Measurements from ENCODE around the gene TAPBP. TPM values are rescaled to one million over a fixed set of nuclear protein-coding genes. Genes with fewer than 3 reads are reported as not detected.
"Not testable (repeated sequence)": the region's sequence is repeated elsewhere in the genome, so short reads cannot be mapped to it uniquely, and the experiment has no call there.

Gene TAPBP
- total and polyA plus RNA-seq, 9 of the 15 experiments (the other 6 are each of a cell fraction or from before 2014, with no cell fraction given) = 5.6 to 74.0 (median 22.3) TPM

- DNase-seq (ENCODE audit: extremely low read depth in 1 of 4, low spot score in 3 of 4); H3K27me3 ChIP-seq (ENCODE audit: control insufficient read depth in 2 of 2, insufficient read depth in 2 of 2, low read length in 2 of 2); H3K4me2 ChIP-seq (ENCODE audit: insufficient read depth, low read length); H4K20me1 ChIP-seq (replicated peaks; ENCODE audit: control insufficient read depth, insufficient read depth, low read length); in situ Hi-C loops (cut with MboI); FAIRE-seq; H3K79me2 ChIP-seq (ENCODE audit: control insufficient read depth, insufficient read depth, low read length); ATAC-seq; H3K36me3 ChIP-seq (ENCODE audit: control insufficient read depth, insufficient read depth, low read length); H3K9me3 ChIP-seq (replicated peaks; ENCODE audit: control insufficient read depth, insufficient read depth, low read depth, low read length); POLR2A ChIA-PET; H3K4me3 ChIP-seq; BruUV-seq (replicated peaks); intact Hi-C loops (cut with micrococcal nuclease); H3K27ac ChIP-seq (ENCODE audit: extremely low read depth, low read depth, low read length); H2AFZ ChIP-seq (ENCODE audit: low read depth, low read length); H3K9me1 ChIP-seq (ENCODE audit: control insufficient read depth, insufficient read depth, low read length); H3K9ac ChIP-seq (ENCODE audit: insufficient read depth in 1 of 2, low read depth in 2 of 2, low read length in 2 of 2): not testable (repeated sequence)
- 90% methylated on average over 7 of the region's 7 CpGs for WGBS (ENCODE audit: insufficient coverage, low coverage, missing lambda C conversion rate)
- CTCF ChIA-PET (ENCODE audit: low intra/inter-chr PET ratio) = interaction anchor here (0.6 kb wide), 1 partner anchor 92 kb away, joined by 3 read pairs; no protein-coding TSS in a partner anchor
- 0 out of 2 replicates have a peak, but pooled peaks have one; percentile 13 for TF ChIP-seq ZNF512 (tag; IDR thresholded peaks at IDR 0.05)
- H3K4me1 ChIP-seq (replicated peaks in 1 of 2; ENCODE audit: control insufficient read depth in 2 of 2, insufficient read depth in 2 of 2, low read length in 2 of 2) = peaks cover 5 to 12% of the 10 kb centered on the region in 2 experiments; a peak in 3 of 5 replicates
Observed at GRCh38 chr6:33343606-33343952, 29.7 kb upstream of the TAPBP start.

DNA sequence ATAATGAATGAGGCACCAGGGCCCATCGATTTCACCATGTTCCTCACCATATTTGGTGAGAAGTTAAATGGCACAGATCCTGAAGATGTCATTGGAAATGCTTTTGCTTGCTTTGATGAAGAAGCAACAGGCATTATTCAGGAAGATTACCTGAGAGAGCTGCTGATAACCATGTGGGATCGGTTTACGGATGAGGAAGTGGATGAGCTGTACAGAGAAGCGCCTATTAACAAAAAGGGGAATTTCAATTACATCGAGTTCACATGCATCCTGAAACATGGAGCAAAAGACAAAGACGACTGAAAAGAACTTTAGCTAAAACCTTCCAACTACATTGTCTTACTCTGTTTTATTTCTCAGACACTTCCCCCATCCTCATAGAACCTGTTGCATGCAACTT, 25.3 kb upstream of the TAPBP start:
- H3K4me1 ChIP-seq (replicated peaks in 1 of 2; ENCODE audit: control insufficient read depth in 2 of 2, insufficient read depth in 2 of 2, low read length in 2 of 2) = no peaks in the 10 kb centered on the region; a peak in 3 of 5 replicates
- no peaks in the 10 kb centered on the region for H3K79me2 ChIP-seq (ENCODE audit: control insufficient read depth, insufficient read depth, low read length)
- no peak overlapping the region for H3K4me2 ChIP-seq (ENCODE audit: insufficient read depth, low read length)
- no peak overlapping the region for H3K9ac ChIP-seq (ENCODE audit: insufficient read depth in 1 of 2, low read depth in 2 of 2, low read length in 2 of 2)
- DNase-seq (ENCODE audit: extremely low read depth in 1 of 4, low spot score in 3 of 4) = no peak
- FAIRE-seq = no peak
- H3K27ac ChIP-seq (ENCODE audit: extremely low read depth, low read depth, low read length) = no peak overlapping the region
- no peaks in the 10 kb centered on the region for H3K36me3 ChIP-seq (ENCODE audit: control insufficient read depth, insufficient read depth, low read length)
- H4K20me1 ChIP-seq (replicated peaks; ENCODE audit: control insufficient read depth, insufficient read depth, low read length) = no peaks in the 10 kb centered on the region
- no peak for ATAC-seq
- H2AFZ ChIP-seq (ENCODE audit: low read depth, low read length) = peak overlapping the region; percentile 38
- H3K9me3 ChIP-seq (replicated peaks; ENCODE audit: control insufficient read depth, insufficient read depth, low read depth, low read length) = no peaks in the 10 kb centered on the region; the same call in 1 of the 2 replicates
- intact Hi-C loops (cut with micrococcal nuclease) = no loop called here
- ChIA-PET CTCF (ENCODE audit: low intra/inter-chr PET ratio) (no interaction called here), POLR2A (interaction anchor here (1.0 kb wide), 1 partner anchor 9 kb away, joined by 3 read pairs; no protein-coding TSS in a partner anchor)
- H3K4me3 ChIP-seq = no peak overlapping the region
- in situ Hi-C loops (cut with MboI) = no loop called here
- BruUV-seq (replicated peaks) = no TSS peak
- 25% methylated on average over 6 of the region's 6 CpGs for WGBS (ENCODE audit: insufficient coverage, low coverage, missing lambda C conversion rate)
- TF ChIP-seq SPI1 (IDR thresholded peaks at IDR 0.05; ENCODE audit: borderline replicate concordance, low read depth, low read length) = peak; percentile 90
- TF ChIP-seq ESRRA (IDR thresholded peaks at IDR 0.05; ENCODE audit: borderline replicate concordance, low read depth) = no peak
- no peak for TF ChIP-seq FOXK1 (CRISPR knock-in tag; IDR thresholded peaks at IDR 0.05; ENCODE audit: borderline replicate concordance)
- H3K9me1 ChIP-seq (ENCODE audit: control insufficient read depth, insufficient read depth, low read length) = no peaks in the 10 kb centered on the region
- no peaks in the 10 kb centered on the region for H3K27me3 ChIP-seq (ENCODE audit: control insufficient read depth in 2 of 2, insufficient read depth in 2 of 2, low read length in 2 of 2)

Data from K562 (cell line).